GM11168 (cell line): ENCODE results near the gene PRSS21.

Source experiments
- in situ Hi-C: fragments of 300-500 bp; cut with MboI; formaldehyde crosslinking; loops from one replicate; pipeline ENCODE4 v1.12.0; 2022; ENCODE audit warnings: low sequenced_read_pairs; ENCODE audit not compliant: unreplicated experiment

PRSS21 gene

GRCh38 chr16:2836646-2837508 lies 19.8 kb downstream of the PRSS21 start:
- in situ Hi-C loops = no loop called here

GRCh38 chr16:2838928-2839327 lies 21.9 kb downstream of the PRSS21 start:
- in situ Hi-C loops = no loop called here

- in situ Hi-C loops = no loop called here
These were observed 22.8 kb downstream of the PRSS21 start for GRCh38 chr16:2839650-2840450.

- in situ Hi-C loops = no loop called here
These were observed 23.9 kb downstream of the PRSS21 start for GRCh38 chr16:2840914-2841313.

GRCh38 chr16:2841606-2842339 lies 24.7 kb downstream of the PRSS21 start:
- in situ Hi-C loops = no loop called here

- in situ Hi-C loops = no loop called here
These were observed 25.4 kb downstream of the PRSS21 start for GRCh38 chr16:2842340-2843000.

GRCh38 chr16:2843526-2843925 lies 26.5 kb downstream of the PRSS21 start:
- in situ Hi-C loops = no loop called here

- in situ Hi-C loops = no loop called here
These were observed 28.1 kb downstream of the PRSS21 start for GRCh38 chr16:2845116-2845515.

- in situ Hi-C loops = no loop called here
These were observed 29.7 kb downstream of the PRSS21 start for GRCh38 chr16:2846511-2847310.

- in situ Hi-C loops = no loop called here
These were observed 32.1 kb downstream of the PRSS21 start for GRCh38 chr16:2848933-2849725.

- in situ Hi-C loops = no loop called here
These were observed 35.1 kb downstream of the PRSS21 start for GRCh38 chr16:2852003-2852730.

- in situ Hi-C loops = no loop called here
These were observed 35.9 kb downstream of the PRSS21 start for GRCh38 chr16:2852731-2853507.

GRCh38 chr16:2853531-2854073 lies 36.6 kb downstream of the PRSS21 start:
- in situ Hi-C loops = no loop called here

- in situ Hi-C loops = no loop called here
These were observed 37.8 kb downstream of the PRSS21 start for GRCh38 chr16:2854700-2855309.

- in situ Hi-C loops = no loop called here
These were observed 38.5 kb downstream of the PRSS21 start for GRCh38 chr16:2855536-2855935.

- in situ Hi-C loops = no loop called here
These were observed 39.1 kb downstream of the PRSS21 start for GRCh38 chr16:2856061-2856670.
